K562 (cell line): ENCODE results near the gene LMBR1. TPM values are rescaled to one million over a fixed set of nuclear protein-coding genes. Genes with fewer than 3 reads are reported as not detected.
A peak's percentile ranks its signal among the peaks of the same experiment; 100 is the strongest.
"Not testable (repeated sequence)": the region's sequence is repeated elsewhere in the genome, so short reads cannot be mapped to it uniquely, and the experiment has no call there.

Experiments
- E2F3 ChIP-seq: fragments of 250-450 bp; sonication (Bioruptor Pico); IDR thresholded peaks from 2 replicates; pipeline ENCODE4 v1.4.0; 2020; ENCODE audit warnings: mild to moderate bottlenecking
- JUND ChIP-seq, 2 experiments: IDR thresholded peaks; 2 replicates in 1 of 2; 3 replicates in 1 of 2; pipeline ENCODE4 v1.6.1; 2011; ENCODE audit warnings: borderline replicate concordance in 2 of 2, low read depth in 2 of 2, low read length in 2 of 2, improper control_type of control experiment in 1 of 2, missing biosample characterization in 1 of 2, missing genetic modification characterization in 1 of 2, missing genetic modification reagents in 1 of 2
- TEAD1 ChIP-seq, 2 experiments: fragments of 450-650 bp in 1 of 2; sonication (generic) in 1 of 2; formaldehyde crosslinking; IDR thresholded peaks; 2 replicates each; pipeline versions ENCODE4 v1.4.0 to v1.8.0; 2020 to 2022; ENCODE audit warnings: mild to moderate bottlenecking in 2 of 2, missing genetic modification reagents in 1 of 2
- TRIM24 ChIP-seq, 2 experiments: fragments of 450-650 bp; IDR thresholded peaks; 2 replicates each; pipeline ENCODE4 v1.6.1; 2016
- ZNF766 ChIP-seq: fragments of 200-800 bp; sonication (Bioruptor generic); conservative IDR thresholded peaks from 2 replicates; pipeline ENCODE4 v1.6.1; 2016; ENCODE audit warnings: missing genetic modification characterization, missing compliant biosample characterization
- polyA plus RNA-seq, 8 experiments: library from polyadenylated mRNA; depleted of rRNA in 4 of 8; stranded (reverse) in 5 of 8; unstranded in 3 of 8; fragments of >200 nt; fragmentation: Nextera tagmentation in 2 of 8; fragmentation: Illumina TruSeq in 1 of 8; extraction: Ambion mirVana in 2 of 8; extraction: Trizol in 1 of 8; gene quantifications; 2 replicates each; pipeline versions ENCODE4 v1.2.1 to v1.2.3, GENCODE V29; 2011 to 2014; ENCODE audit warnings: inconsistent platforms in 1 of 8, missing spikeins in 1 of 8
- total RNA-seq, 7 experiments: library from RNA; depleted of rRNA in 6 of 7; stranded (reverse); fragments of >200 nt in 6 of 7; fragmentation: Illumina TruSeq in 2 of 7; extraction: Trizol in 2 of 7; gene quantifications; 2 replicates each; pipeline versions ENCODE4 v1.2.1 to v1.2.3, GENCODE V29; 2011 to 2021; ENCODE audit warnings: low replicate concordance in 1 of 7
- TF ChIP-seq, protein P1 (sequence below), 2 experiments: fragments of 450-650 bp; formaldehyde crosslinking in 1 of 2; IDR thresholded peaks; 2 replicates each; pipeline versions ENCODE4 v1.4.0 to v1.6.1; 2014 to 2020; ENCODE audit warnings: mild to moderate bottlenecking in 2 of 2, borderline replicate concordance in 1 of 2, low read depth in 1 of 2

LMBR1 gene
- total and polyA plus RNA-seq, 9 of the 15 experiments (the other 6 are each of a cell fraction or from before 2014, with no cell fraction given): 7.7 to 90.0 (median 59.9) TPM

DNA sequence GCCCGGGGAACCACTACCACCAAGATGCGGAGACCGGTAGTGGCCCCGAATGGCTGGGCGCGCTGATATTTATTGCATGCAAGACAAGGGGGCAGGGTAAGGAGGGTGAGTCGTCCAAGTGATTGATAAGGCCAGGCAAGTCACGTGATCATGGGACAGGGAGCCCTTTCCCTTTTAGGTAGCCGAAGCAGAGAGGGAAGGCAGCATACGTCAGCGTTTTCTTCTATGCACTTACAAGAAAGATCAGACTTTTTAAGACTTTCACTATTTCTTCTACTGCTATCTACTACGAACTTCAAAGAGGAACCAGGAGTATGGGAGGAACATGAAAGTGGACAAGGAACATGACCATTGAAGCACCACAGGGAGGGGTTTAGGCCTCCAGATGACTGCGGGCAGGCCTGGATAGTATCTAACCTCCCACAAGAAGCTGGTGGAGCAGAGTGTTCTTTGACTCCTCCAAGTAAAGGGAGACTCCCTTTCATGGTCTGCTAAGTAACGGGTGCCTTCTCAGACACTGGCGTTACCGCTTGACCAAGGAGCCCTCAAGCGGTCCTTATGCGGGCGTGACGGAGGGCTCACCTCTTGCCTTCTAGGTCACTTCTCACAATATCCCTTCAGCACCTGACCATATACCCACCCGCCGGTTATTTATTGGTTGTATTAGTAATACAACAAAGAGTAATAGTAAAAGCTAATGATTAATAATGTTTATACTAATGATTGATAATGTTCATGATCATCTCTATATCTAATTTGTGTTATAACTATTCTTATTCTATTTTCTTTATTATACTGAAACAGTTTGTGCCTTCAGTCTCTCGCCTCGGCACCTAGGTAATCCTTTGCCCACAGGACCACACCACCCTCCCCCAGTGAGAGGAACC is 27.7 kb upstream of the LMBR1 start (continued):
- TF ChIP-seq TEAD1 (CRISPR knock-in tag; IDR thresholded peaks at IDR 0.05): 0 out of 4 replicates have a peak, but pooled peaks of 1 of the 2 experiments have one; percentile 44
- peak; percentile 42; the same call in 1 of the 2 replicates for TF ChIP-seq ZNF766 (CRISPR knock-in tag)
- TF ChIP-seq JUND (IDR thresholded peaks at IDR 0.05; ENCODE audit: borderline replicate concordance, low read depth, low read length): not testable (repeated sequence)
- TF ChIP-seq JUND (tag; IDR thresholded peaks at IDR 0.05; ENCODE audit: borderline replicate concordance, low read depth, low read length): 0 out of 3 replicates have a peak, but pooled peaks have one; percentile 34
- 0 out of 4 replicates have a peak, but pooled peaks of 1 of the 2 experiments have one; percentile 17 for TF ChIP-seq TRIM24 (IDR thresholded peaks at IDR 0.05)
- 0 out of 2 replicates have a peak, but pooled peaks have one; percentile 21 for TF ChIP-seq E2F3 (CRISPR knock-in tag)
- TF ChIP-seq, protein P1, sequence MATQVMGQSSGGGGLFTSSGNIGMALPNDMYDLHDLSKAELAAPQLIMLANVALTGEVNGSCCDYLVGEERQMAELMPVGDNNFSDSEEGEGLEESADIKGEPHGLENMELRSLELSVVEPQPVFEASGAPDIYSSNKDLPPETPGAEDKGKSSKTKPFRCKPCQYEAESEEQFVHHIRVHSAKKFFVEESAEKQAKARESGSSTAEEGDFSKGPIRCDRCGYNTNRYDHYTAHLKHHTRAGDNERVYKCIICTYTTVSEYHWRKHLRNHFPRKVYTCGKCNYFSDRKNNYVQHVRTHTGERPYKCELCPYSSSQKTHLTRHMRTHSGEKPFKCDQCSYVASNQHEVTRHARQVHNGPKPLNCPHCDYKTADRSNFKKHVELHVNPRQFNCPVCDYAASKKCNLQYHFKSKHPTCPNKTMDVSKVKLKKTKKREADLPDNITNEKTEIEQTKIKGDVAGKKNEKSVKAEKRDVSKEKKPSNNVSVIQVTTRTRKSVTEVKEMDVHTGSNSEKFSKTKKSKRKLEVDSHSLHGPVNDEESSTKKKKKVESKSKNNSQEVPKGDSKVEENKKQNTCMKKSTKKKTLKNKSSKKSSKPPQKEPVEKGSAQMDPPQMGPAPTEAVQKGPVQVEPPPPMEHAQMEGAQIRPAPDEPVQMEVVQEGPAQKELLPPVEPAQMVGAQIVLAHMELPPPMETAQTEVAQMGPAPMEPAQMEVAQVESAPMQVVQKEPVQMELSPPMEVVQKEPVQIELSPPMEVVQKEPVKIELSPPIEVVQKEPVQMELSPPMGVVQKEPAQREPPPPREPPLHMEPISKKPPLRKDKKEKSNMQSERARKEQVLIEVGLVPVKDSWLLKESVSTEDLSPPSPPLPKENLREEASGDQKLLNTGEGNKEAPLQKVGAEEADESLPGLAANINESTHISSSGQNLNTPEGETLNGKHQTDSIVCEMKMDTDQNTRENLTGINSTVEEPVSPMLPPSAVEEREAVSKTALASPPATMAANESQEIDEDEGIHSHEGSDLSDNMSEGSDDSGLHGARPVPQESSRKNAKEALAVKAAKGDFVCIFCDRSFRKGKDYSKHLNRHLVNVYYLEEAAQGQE (IDR thresholded peaks at IDR 0.05; ENCODE audit: borderline replicate concordance): peak; percentile 50
- TF ChIP-seq, protein P1 (CRISPR knock-in tag; IDR thresholded peaks at IDR 0.05; ENCODE audit: low read depth): not testable (repeated sequence)
